ENCODE measurements around the gene PISD.

PISD gene

GRCh38 chr22:31575190-31575589 lies 86.8 kb downstream of the PISD start:
- DNase-seq (ENCODE audit: low read depth in 1 of 2, low spot score in 1 of 2), result no peak

- DNase-seq (ENCODE audit: low read depth in 1 of 2, low spot score in 1 of 2), result no peak
Observed at GRCh38 chr22:31574055-31574670, 87.9 kb downstream of the PISD start.

- DNase-seq (ENCODE audit: low read depth in 1 of 2, low spot score in 1 of 2), result no peak
Observed at GRCh38 chr22:31572939-31573338, 89.1 kb downstream of the PISD start.

GRCh38 chr22:31569126-31569525 lies 92.9 kb downstream of the PISD start:
- DNase-seq (ENCODE audit: low read depth in 1 of 2, low spot score in 1 of 2), result no peak

All from stimulated activated CD4-positive, alpha-beta T cell treated with anti-CD3 and anti-CD28 coated beads, Interleukin-15, amount 100 ng/mL, for 1 hour (primary cell).